GM21786 (cell line): ENCODE measurements around the gene PPM1F.

Experiments
- ATAC-seq: cut with Tn5 transposase; IDR thresholded peaks from one replicate; pipeline ENCODE4 v1.9.1; 2021; ENCODE audit not compliant: unreplicated experiment

Gene PPM1F

GRCh38 chr22:21975854-21976345 is 23.3 kb upstream of the PPM1F start:
- no peak for ATAC-seq

- no peak for ATAC-seq
Measured at GRCh38 chr22:21975273-21975672, 22.6 kb upstream of the PPM1F start.

GRCh38 chr22:21974058-21974649 is 21.5 kb upstream of the PPM1F start:
- ATAC-seq: no peak

GRCh38 chr22:21972806-21973205 is 20.2 kb upstream of the PPM1F start:
- ATAC-seq: no peak

- ATAC-seq: no peak
Measured at GRCh38 chr22:21972293-21972779, 19.7 kb upstream of the PPM1F start.

- ATAC-seq: no peak
Measured at GRCh38 chr22:21971858-21972275, 19.2 kb upstream of the PPM1F start.

- no peak for ATAC-seq
Measured at GRCh38 chr22:21970800-21971617, 18.4 kb upstream of the PPM1F start.

GRCh38 chr22:21970037-21970799 is 17.6 kb upstream of the PPM1F start:
- ATAC-seq: no peak

GRCh38 chr22:21968452-21969129 is 15.9 kb upstream of the PPM1F start:
- ATAC-seq: no peak

- ATAC-seq: no peak
Measured at GRCh38 chr22:21967693-21968271, 15.1 kb upstream of the PPM1F start.

GRCh38 chr22:21966643-21967516 is 14.2 kb upstream of the PPM1F start:
- ATAC-seq: no peak

GRCh38 chr22:21965762-21966288 is 13.2 kb upstream of the PPM1F start:
- no peak for ATAC-seq

- ATAC-seq: no peak
Measured at GRCh38 chr22:21964918-21965484, 12.4 kb upstream of the PPM1F start.

GRCh38 chr22:21964234-21964633 is 11.6 kb upstream of the PPM1F start:
- no peak for ATAC-seq

GRCh38 chr22:21963790-21964211 is 11.2 kb upstream of the PPM1F start:
- ATAC-seq: no peak

GRCh38 chr22:21963286-21963685 is 10.6 kb upstream of the PPM1F start:
- no peak for ATAC-seq

- ATAC-seq: no peak
Measured at GRCh38 chr22:21962655-21962949, 10.0 kb upstream of the PPM1F start.

GRCh38 chr22:21961886-21962654 is 9.4 kb upstream of the PPM1F start:
- no peak for ATAC-seq
